HG03066 (cell line): Measurements from ENCODE around the gene AIG1.

Experiments used
- ATAC-seq: cut with Tn5 transposase; IDR thresholded peaks from one replicate; pipeline ENCODE4 v1.9.1; 2021; ENCODE audit warnings: low read depth; ENCODE audit not compliant: unreplicated experiment

The AIG1 gene

GRCh38 chr6:143188292-143188691 is 127.6 kb downstream of the AIG1 start:
- no peak for ATAC-seq

GRCh38 chr6:143191361-143191760 is 130.7 kb downstream of the AIG1 start:
- no peak for ATAC-seq

GRCh38 chr6:143192766-143193165 is 132.1 kb downstream of the AIG1 start:
- no peak for ATAC-seq

GRCh38 chr6:143193571-143194094 is 132.9 kb downstream of the AIG1 start:
- no peak for ATAC-seq

GRCh38 chr6:143194095-143194589 is 133.5 kb downstream of the AIG1 start:
- ATAC-seq: no peak

GRCh38 chr6:143195349-143195845 is 134.7 kb downstream of the AIG1 start:
- no peak for ATAC-seq

GRCh38 chr6:143196525-143197225 is 136.0 kb downstream of the AIG1 start:
- ATAC-seq: no peak

- ATAC-seq: no peak
Measured at GRCh38 chr6:143197377-143197776, 136.7 kb downstream of the AIG1 start.

- ATAC-seq: no peak
Measured at GRCh38 chr6:143198312-143198711, 137.6 kb downstream of the AIG1 start.

GRCh38 chr6:143199291-143199690 is 138.6 kb downstream of the AIG1 start:
- no peak for ATAC-seq

GRCh38 chr6:143200167-143200770 is 139.6 kb downstream of the AIG1 start:
- no peak for ATAC-seq

GRCh38 chr6:143204045-143204444 is 143.4 kb downstream of the AIG1 start:
- ATAC-seq: no peak

- ATAC-seq: no peak
Measured at GRCh38 chr6:143205131-143205535, 144.4 kb downstream of the AIG1 start.

GRCh38 chr6:143205585-143205984 is 144.9 kb downstream of the AIG1 start:
- ATAC-seq: no peak

- no peak for ATAC-seq
Measured at GRCh38 chr6:143205991-143206390, 145.3 kb downstream of the AIG1 start.

- no peak for ATAC-seq
Measured at GRCh38 chr6:143206550-143206949, 145.9 kb downstream of the AIG1 start.

- ATAC-seq: no peak
Measured at GRCh38 chr6:143210420-143210819, 149.7 kb downstream of the AIG1 start.

- no peak for ATAC-seq
Measured at GRCh38 chr6:143213859-143214376, 153.2 kb downstream of the AIG1 start.

GRCh38 chr6:143215363-143215762 is 154.7 kb downstream of the AIG1 start:
- ATAC-seq: no peak

GRCh38 chr6:143215771-143216170 is 155.1 kb downstream of the AIG1 start:
- no peak for ATAC-seq

GRCh38 chr6:143218233-143218632 is 157.5 kb downstream of the AIG1 start:
- ATAC-seq: no peak

GRCh38 chr6:143221698-143222097 is 161.0 kb downstream of the AIG1 start:
- ATAC-seq: no peak
